IPS-15b (cell line): ENCODE data around the gene NME4.

Experiments
- H3K27me3 ChIP-seq: one replicate; pipeline ENCODE4 v1.6.1; 2013; ENCODE audit warnings: low read length; ENCODE audit not compliant: control insufficient read depth, insufficient read depth
- H3K36me3 ChIP-seq: one replicate; pipeline ENCODE4 v1.6.1; 2013; ENCODE audit warnings: low read length; ENCODE audit not compliant: control insufficient read depth, insufficient read depth
- H3K4me1 ChIP-seq: one replicate; pipeline ENCODE4 v1.6.1; 2013; ENCODE audit warnings: mild to moderate bottlenecking, low read length; ENCODE audit not compliant: control insufficient read depth, insufficient read depth
- H3K4me3 ChIP-seq: one replicate; pipeline ENCODE4 v1.5.1; 2013; ENCODE audit warnings: low read depth, low read length
- H3K9ac ChIP-seq: one replicate; pipeline ENCODE4 v1.6.1; 2013; ENCODE audit warnings: low read depth, mild to moderate bottlenecking, low read length
- H3K9me3 ChIP-seq: one replicate; pipeline ENCODE4 v1.6.1; 2013; ENCODE audit warnings: mild to moderate bottlenecking, low read length; ENCODE audit not compliant: control insufficient read depth, insufficient read depth

The NME4 gene

DNA sequence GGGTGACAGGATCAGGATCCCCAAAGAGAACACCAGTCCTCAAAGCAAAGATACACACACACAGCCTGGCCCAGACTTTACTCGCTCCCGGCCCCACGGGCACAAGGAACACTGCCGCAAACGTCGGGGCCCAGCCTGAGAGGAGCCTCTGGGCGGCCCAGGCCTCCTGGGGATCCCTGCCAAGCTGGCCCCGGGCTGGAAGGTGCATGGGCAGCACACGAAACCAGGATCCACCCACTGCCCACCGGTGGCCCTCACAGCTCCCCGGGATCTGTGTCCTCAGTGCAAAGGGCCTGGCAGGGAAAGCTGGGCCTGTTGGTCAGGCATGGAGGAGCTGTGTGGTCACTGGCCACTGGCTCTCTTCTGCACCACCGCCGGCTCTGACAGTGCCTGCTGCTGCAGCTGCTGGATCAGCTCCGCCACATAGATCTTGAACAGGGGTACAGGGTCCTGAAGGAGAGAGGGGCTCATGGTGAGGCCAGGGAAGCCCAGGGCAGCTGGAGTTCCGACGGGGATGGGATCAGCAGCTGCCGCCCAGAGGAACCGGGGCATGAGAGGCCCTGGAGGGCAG lies 29.6 kb upstream of the NME4 start:
- peaks cover 38% of the 10 kb centered on the region for H3K36me3 ChIP-seq

GRCh38 chr16:368388-369158 lies 28.4 kb upstream of the NME4 start:
- Histone ChIP-seq H3K4me3 (no peak overlapping the region), H3K27me3 (no peaks in the 10 kb centered on the region), H3K4me1 (no peaks in the 10 kb centered on the region), H3K36me3 (peaks cover 50% of the 10 kb centered on the region), H3K9me3 (no peaks in the 10 kb centered on the region), H3K9ac (no peak overlapping the region)

More for the DNA sequence above, 29.6 kb upstream of the NME4 start:
- Histone ChIP-seq H3K27me3 (no peaks in the 10 kb centered on the region), H3K9me3 (no peaks in the 10 kb centered on the region), H3K4me3 (no peak overlapping the region), H3K4me1 (no peaks in the 10 kb centered on the region), H3K9ac (no peak overlapping the region)

DNA sequence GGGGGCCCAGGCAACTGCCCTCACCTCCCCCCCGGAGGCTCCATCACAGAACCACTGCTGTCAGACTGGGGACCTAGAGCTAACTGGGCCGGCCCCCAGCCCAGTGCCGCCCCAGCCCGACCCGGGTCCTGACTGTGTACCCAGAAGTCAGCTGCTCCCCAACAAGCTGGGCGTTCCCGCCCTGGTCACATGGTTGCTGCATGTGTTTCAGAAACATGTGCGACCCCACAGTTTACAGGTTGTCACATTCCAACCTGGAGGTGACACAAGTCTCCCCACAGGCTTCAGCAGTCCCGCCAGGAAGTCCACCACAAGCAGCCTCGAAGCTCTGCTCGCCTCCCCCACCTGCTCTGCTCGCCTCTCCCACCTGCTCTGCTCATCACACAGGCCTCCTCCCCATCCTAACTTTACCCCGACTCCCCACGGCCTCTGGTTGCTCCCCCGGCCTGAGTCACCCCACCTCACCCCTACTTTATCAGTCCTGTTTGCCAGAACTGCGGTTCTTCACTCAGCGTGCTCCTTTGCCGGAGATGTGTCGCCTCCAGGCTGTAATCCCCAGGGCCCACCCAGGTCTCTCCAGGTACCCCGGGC lies 27.6 kb upstream of the NME4 start:
- Histone ChIP-seq H3K9me3 (no peaks in the 10 kb centered on the region), H3K27me3 (no peaks in the 10 kb centered on the region), H3K4me3 (peak overlapping the region; percentile 41), H3K36me3 (peaks cover 58% of the 10 kb centered on the region), H3K4me1 (no peaks in the 10 kb centered on the region), H3K9ac (peak overlapping the region; percentile 47)

DNA sequence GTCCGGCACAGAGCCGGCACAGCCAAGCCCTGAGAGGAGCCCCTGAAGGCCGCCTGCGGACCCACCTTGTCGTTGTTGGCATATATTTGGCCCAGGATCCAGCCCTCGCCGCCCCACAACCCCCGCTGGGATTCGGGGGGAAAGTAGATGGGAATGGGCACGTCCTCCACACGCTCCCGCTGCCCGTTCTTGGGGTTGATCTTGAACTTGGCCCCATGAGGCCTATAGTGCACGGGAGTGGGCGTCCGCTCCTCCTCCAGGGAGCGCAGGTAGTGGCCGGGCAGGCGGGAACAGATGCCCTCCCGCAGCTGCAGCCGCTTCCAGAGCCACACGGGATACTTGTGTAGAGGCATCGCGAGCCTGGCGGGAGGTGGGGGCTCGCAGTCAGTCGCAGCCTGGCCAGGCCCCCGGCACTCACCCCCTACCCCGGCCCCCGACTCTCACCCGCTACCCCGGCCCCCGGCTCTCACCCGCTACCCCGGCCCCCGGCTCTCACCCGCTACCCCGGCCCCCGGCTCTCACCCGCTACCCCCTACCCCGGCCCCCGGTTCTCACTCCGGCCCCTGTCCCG lies 27.0 kb upstream of the NME4 start:
- Histone ChIP-seq H3K4me3 (peak overlapping the region; percentile 41), H3K9ac (peak overlapping the region; percentile 47), H3K4me1 (no peaks in the 10 kb centered on the region), H3K27me3 (no peaks in the 10 kb centered on the region), H3K9me3 (no peaks in the 10 kb centered on the region), H3K36me3 (peaks cover 63% of the 10 kb centered on the region)

GRCh38 chr16:370443-370842 lies 26.6 kb upstream of the NME4 start, which contains the start of gene MRPL28:
Gene MRPL28 (minus strand): TSS chr16:370538. CDS start chr16:370218, 320 bp downstream.
- H3K36me3 ChIP-seq, result peaks cover 68% of the 10 kb centered on the region
- H3K4me1 ChIP-seq, result no peaks in the 10 kb centered on the region
- peak within 1 kb of the TSS; percentile 47 for H3K9ac ChIP-seq
- H3K27me3 ChIP-seq, result no peaks in the 10 kb centered on the region
- no peaks in the 10 kb centered on the region for H3K9me3 ChIP-seq
- peak within 1 kb of the TSS; percentile 41 for H3K4me3 ChIP-seq

GRCh38 chr16:370979-371514 lies 26.0 kb upstream of the NME4 start:
- H3K27me3 ChIP-seq, result no peaks in the 10 kb centered on the region
- no peaks in the 10 kb centered on the region for H3K4me1 ChIP-seq
- peaks cover 73% of the 10 kb centered on the region for H3K36me3 ChIP-seq
- no peak overlapping the region for H3K4me3 ChIP-seq
- no peaks in the 10 kb centered on the region for H3K9me3 ChIP-seq
- H3K9ac ChIP-seq, result peak overlapping the region; percentile 26

GRCh38 chr16:371515-372301 lies 25.3 kb upstream of the NME4 start:
- H3K9me3 ChIP-seq, result no peaks in the 10 kb centered on the region
- no peak overlapping the region for H3K4me3 ChIP-seq
- H3K36me3 ChIP-seq, result peaks cover 78% of the 10 kb centered on the region
- no peaks in the 10 kb centered on the region for H3K4me1 ChIP-seq
- no peak overlapping the region for H3K9ac ChIP-seq
- H3K27me3 ChIP-seq, result no peaks in the 10 kb centered on the region

DNA sequence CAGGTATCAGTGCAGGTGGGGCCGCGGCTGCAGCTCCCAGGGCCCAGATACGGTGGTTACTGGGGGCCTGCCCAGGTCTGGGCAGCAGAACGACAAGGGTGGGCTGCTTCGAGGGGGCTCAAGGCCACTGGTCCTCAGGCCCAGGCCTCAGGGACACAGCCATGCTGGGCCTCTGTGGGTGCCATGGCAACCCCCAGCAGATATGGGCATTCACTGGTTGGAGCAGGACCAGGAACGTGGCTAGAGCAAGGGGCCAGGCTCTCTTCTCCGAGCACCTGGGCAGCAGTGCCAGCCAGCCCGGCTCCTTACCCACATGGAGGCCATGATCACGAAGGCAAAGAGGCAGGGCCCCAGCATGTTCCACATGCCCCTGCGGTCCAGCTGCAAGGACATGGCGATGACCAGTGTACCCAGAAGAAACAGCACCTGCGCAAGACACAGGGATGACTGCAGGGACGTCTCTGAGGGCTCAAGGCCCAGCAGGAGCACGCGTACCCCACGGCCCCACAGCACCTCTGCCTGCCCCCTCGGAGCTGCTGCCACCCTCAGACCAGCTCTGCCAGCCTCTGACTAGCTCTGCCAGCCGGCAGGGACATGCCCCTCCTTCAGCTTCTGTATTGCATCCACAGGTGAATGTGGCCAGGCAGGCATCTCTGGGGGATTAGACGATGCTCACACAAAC lies 24.6 kb upstream of the NME4 start:
- peaks cover 79% of the 10 kb centered on the region for H3K36me3 ChIP-seq
- no peaks in the 10 kb centered on the region for H3K27me3 ChIP-seq
- H3K9ac ChIP-seq, result no peak overlapping the region
- no peaks in the 10 kb centered on the region for H3K9me3 ChIP-seq
- no peak overlapping the region for H3K4me3 ChIP-seq
- H3K4me1 ChIP-seq, result no peaks in the 10 kb centered on the region

- H3K36me3 ChIP-seq, result peaks cover 77% of the 10 kb centered on the region
Measured at GRCh38 chr16:373020-373598, 23.9 kb upstream of the NME4 start.

DNA sequence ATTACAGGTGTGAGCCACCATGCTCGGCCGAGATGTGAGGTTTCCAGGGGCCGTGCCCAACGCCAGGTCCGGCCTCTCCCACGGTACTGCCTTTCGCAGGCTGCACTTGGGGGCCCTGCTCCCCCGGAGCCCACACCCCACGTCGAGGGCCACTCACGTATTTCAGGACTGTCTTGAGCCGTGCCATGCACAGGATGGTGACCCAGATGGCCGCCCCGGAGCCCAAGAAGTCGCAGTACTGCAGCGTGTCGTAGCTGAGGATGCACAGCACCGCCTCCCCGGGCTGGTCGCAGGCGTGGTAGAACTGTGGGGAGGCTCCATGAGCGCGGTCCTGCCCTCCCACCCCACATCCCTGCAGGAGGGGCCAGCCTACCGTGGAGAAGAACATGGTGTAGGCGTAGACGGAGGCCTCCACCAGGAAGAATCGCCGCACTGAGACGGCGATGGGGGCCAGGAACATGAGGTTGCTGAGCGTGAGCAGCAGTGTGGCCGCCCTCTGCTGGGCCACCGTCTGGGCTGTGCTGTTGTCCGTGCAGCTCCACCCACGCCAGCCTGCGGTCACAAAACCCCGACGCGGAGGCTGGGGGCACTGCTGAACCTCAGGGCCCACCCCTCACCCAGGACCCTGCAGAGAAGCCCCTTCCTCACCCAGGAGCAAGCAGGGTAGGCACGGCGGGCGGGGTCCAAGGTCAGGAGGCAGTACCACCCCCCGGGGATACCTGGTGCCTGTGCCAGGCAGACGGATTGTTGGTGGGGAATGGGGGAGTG lies 23.0 kb upstream of the NME4 start:
- Histone ChIP-seq H3K9me3 (no peaks in the 10 kb centered on the region), H3K4me3 (no peak overlapping the region), H3K36me3 (peaks cover 68% of the 10 kb centered on the region), H3K4me1 (peaks cover 3% of the 10 kb centered on the region), H3K9ac (no peak overlapping the region), H3K27me3 (no peaks in the 10 kb centered on the region)

More at GRCh38 chr16:373020-373598, 23.9 kb upstream of the NME4 start:
- no peak overlapping the region for H3K9ac ChIP-seq
- no peaks in the 10 kb centered on the region for H3K9me3 ChIP-seq
- H3K4me3 ChIP-seq, result no peak overlapping the region
- no peaks in the 10 kb centered on the region for H3K4me1 ChIP-seq
- no peaks in the 10 kb centered on the region for H3K27me3 ChIP-seq
